GM23338 (cell line): ENCODE results near the gene GATAD2A.
A peak's percentile ranks its signal among the peaks of the same experiment; 100 is the strongest.

Source experiments
- EZH2 ChIP-seq: fragments of 200-600 bp; sonication (generic); IDR thresholded peaks from one replicate; pipeline ENCODE4 v1.8.0; 2017; ENCODE audit warnings: antibody characterized with exemption, mild to moderate bottlenecking, low read depth; ENCODE audit not compliant: unreplicated experiment
- EZH2phosphoT487 ChIP-seq: fragments of 200-600 bp; sonication (generic); IDR thresholded peaks from one replicate; pipeline ENCODE4 v1.8.1; 2018; ENCODE audit warnings: antibody characterized with exemption; ENCODE audit not compliant: unreplicated experiment
- POLR2AphosphoS5 ChIP-seq: IDR thresholded peaks from 2 replicates; pipeline ENCODE4 v1.6.1; 2016; ENCODE audit warnings: antibody characterized with exemption, low read depth
- TF ChIP-seq, protein P1 (sequence below), 2 experiments: fragments of 200-600 bp in 1 of 2; sonication (generic) in 1 of 2; conservative IDR thresholded peaks; 2 replicates each; pipeline versions ENCODE4 v1.5.1 to v1.6.1; 2016 to 2017; ENCODE audit warnings: antibody characterized with exemption in 2 of 2, low read depth in 2 of 2, mild to moderate bottlenecking in 2 of 2, moderate library complexity in 1 of 2
- TF ChIP-seq, protein P2 (sequence below): IDR thresholded peaks from one replicate; pipeline ENCODE4 v1.6.1; 2018; ENCODE audit warnings: antibody characterized with exemption; ENCODE audit not compliant: unreplicated experiment

DNA sequence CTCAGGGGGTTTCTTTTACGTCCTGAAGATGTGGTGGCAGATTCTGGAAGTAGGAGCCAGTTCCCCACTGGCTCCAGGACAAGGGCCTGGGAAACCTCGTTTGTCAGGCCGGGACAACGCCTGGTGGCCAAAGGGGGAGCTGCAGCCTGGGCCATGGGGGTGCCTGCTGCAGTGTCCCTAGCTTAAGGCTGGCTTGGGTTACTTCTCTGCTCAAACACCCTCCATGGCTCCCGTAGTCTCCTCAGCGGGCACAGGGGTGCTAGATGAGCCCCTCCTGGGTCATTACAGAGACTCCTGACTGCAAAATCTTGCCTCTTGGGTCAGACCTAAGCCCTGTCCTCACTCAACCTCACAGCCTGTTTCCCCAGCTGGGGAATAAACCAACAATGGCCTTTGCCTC is 147.3 kb downstream of the GATAD2A start:
- TF ChIP-seq, protein P1, sequence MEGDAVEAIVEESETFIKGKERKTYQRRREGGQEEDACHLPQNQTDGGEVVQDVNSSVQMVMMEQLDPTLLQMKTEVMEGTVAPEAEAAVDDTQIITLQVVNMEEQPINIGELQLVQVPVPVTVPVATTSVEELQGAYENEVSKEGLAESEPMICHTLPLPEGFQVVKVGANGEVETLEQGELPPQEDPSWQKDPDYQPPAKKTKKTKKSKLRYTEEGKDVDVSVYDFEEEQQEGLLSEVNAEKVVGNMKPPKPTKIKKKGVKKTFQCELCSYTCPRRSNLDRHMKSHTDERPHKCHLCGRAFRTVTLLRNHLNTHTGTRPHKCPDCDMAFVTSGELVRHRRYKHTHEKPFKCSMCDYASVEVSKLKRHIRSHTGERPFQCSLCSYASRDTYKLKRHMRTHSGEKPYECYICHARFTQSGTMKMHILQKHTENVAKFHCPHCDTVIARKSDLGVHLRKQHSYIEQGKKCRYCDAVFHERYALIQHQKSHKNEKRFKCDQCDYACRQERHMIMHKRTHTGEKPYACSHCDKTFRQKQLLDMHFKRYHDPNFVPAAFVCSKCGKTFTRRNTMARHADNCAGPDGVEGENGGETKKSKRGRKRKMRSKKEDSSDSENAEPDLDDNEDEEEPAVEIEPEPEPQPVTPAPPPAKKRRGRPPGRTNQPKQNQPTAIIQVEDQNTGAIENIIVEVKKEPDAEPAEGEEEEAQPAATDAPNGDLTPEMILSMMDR (conservative IDR thresholded peaks at IDR 0.05; ENCODE audit: low read depth in 2 of 2): peak; percentile 67 to 74
- TF ChIP-seq EZH2 (no peak), EZH2phosphoT487 (no peak), POLR2AphosphoS5 (no peak)
- TF ChIP-seq, protein P2, sequence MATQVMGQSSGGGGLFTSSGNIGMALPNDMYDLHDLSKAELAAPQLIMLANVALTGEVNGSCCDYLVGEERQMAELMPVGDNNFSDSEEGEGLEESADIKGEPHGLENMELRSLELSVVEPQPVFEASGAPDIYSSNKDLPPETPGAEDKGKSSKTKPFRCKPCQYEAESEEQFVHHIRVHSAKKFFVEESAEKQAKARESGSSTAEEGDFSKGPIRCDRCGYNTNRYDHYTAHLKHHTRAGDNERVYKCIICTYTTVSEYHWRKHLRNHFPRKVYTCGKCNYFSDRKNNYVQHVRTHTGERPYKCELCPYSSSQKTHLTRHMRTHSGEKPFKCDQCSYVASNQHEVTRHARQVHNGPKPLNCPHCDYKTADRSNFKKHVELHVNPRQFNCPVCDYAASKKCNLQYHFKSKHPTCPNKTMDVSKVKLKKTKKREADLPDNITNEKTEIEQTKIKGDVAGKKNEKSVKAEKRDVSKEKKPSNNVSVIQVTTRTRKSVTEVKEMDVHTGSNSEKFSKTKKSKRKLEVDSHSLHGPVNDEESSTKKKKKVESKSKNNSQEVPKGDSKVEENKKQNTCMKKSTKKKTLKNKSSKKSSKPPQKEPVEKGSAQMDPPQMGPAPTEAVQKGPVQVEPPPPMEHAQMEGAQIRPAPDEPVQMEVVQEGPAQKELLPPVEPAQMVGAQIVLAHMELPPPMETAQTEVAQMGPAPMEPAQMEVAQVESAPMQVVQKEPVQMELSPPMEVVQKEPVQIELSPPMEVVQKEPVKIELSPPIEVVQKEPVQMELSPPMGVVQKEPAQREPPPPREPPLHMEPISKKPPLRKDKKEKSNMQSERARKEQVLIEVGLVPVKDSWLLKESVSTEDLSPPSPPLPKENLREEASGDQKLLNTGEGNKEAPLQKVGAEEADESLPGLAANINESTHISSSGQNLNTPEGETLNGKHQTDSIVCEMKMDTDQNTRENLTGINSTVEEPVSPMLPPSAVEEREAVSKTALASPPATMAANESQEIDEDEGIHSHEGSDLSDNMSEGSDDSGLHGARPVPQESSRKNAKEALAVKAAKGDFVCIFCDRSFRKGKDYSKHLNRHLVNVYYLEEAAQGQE: no peak
